ENCODE measurements around the gene ZFAND3. TPM values are rescaled to one million over a fixed set of nuclear protein-coding genes. Genes with fewer than 3 reads are reported as not detected.

Gene ZFAND3
- total and polyA plus RNA-seq, 2 of the 4 experiments (the other 2 are of a cell fraction), result 10.9 to 26.7 TPM

GRCh38 chr6:38172739-38173410 lies 353.3 kb downstream of the ZFAND3 start:
- ChIA-PET CTCF (no interaction called here), POLR2A (ENCODE audit: unreplicated experiment) (no interaction called here)
- DNase-seq (no peak), ATAC-seq (ENCODE audit: low read depth) (no peak)
- in situ Hi-C loops (cut with MboI; ENCODE audit: low sequenced_read_pairs), result no loop called here
- WGBS, 2 experiments (ENCODE audit: extremely low coverage in 2 of 2, insufficient read length in 1 of 2), result 100% methylated on average over 1 of the region's 15 CpGs; no CpG with 5 or more reads in 1 of the 2 experiments
- H2AK5ac ChIP-seq (ENCODE audit: low read depth, low read length), result no peak overlapping the region
- intact Hi-C loops (cut with micrococcal nuclease), result no loop called here
- H2BK5ac ChIP-seq (ENCODE audit: low read depth, low read length, poor library complexity, severe bottlenecking), result no peak overlapping the region
- H3K79me1 ChIP-seq (ENCODE audit: low read depth in 1 of 2, low read length in 2 of 2), result no peaks in the 10 kb centered on the region; a peak in 1 of 4 replicates
- no peak overlapping the region for H3K23ac ChIP-seq (ENCODE audit: low read depth, low read length)
- no peak overlapping the region for H3K4me2 ChIP-seq (ENCODE audit: low read depth, low read length)
- no peak overlapping the region for H3K56ac ChIP-seq (ENCODE audit: extremely low read depth, insufficient read depth, low read length)
- H4K91ac ChIP-seq (ENCODE audit: insufficient read depth, low read depth, low read length), result no peak overlapping the region
- H3K4me1 ChIP-seq (ENCODE audit: control insufficient read depth, insufficient read depth, low read length), result no peaks in the 10 kb centered on the region
- no peak overlapping the region for H4K8ac ChIP-seq (ENCODE audit: low read depth in 2 of 2, low read length in 2 of 2)
- no peaks in the 10 kb centered on the region for H3K27me3 ChIP-seq (ENCODE audit: control insufficient read depth, insufficient read depth, low read length)
- TF ChIP-seq MXI1 (IDR thresholded peaks at IDR 0.05; ENCODE audit: borderline replicate concordance, low read depth, low read length) (no peak), CEBPB (IDR thresholded peaks at IDR 0.05; ENCODE audit: low read depth, low read length) (no peak), CHD1 (IDR thresholded peaks at IDR 0.05; ENCODE audit: low read depth, low read length) (no peak), CTCF (conservative IDR thresholded peaks at IDR 0.05; ENCODE audit: low read depth, low read length) (no peak), SMC3 (IDR thresholded peaks at IDR 0.05; ENCODE audit: low read depth, low read length) (no peak), RAD21 (IDR thresholded peaks at IDR 0.05; ENCODE audit: low read length) (no peak), POLR2A (IDR thresholded peaks at IDR 0.05; ENCODE audit: low read depth, low read length) (no peak), ELK1 (IDR thresholded peaks at IDR 0.05; ENCODE audit: borderline replicate concordance, low read depth, low read length) (no peak), BHLHE40 (IDR thresholded peaks at IDR 0.05; ENCODE audit: low read depth, low read length) (no peak), RCOR1 (IDR thresholded peaks at IDR 0.05; ENCODE audit: insufficient replicate concordance, low read length) (no peak), NFE2L2 (IDR thresholded peaks at IDR 0.05; ENCODE audit: low read depth, low read length) (no peak), FOS (IDR thresholded peaks at IDR 0.05; ENCODE audit: low read depth, low read length) (no peak), MAFK (IDR thresholded peaks at IDR 0.05; ENCODE audit: low read depth, low read length) (no peak), USF2 (IDR thresholded peaks at IDR 0.05; ENCODE audit: low read depth, low read length) (no peak)
- no peak overlapping the region for H3K27ac ChIP-seq (ENCODE audit: insufficient read depth, low read length)
- no peak overlapping the region for H2AK9ac ChIP-seq (replicated peaks; ENCODE audit: low read depth, low read length, poor library complexity)
- H2AFZ ChIP-seq (replicated peaks; ENCODE audit: low read length, poor library complexity), result no peak overlapping the region
- H3K4me3 ChIP-seq (ENCODE audit: insufficient read depth, low read depth, low read length), result no peak overlapping the region
- H3K18ac ChIP-seq (ENCODE audit: low read depth, low read length), result no peak overlapping the region
- dilution Hi-C loops (cut with HindIII; ENCODE audit: low sequenced_read_pairs, unreplicated experiment), result no loop called here
- no peak overlapping the region for H3K4ac ChIP-seq (ENCODE audit: low read depth, low read length)
- no TSS peak for BruUV-seq (replicated peaks)
- H2BK20ac ChIP-seq (ENCODE audit: low read depth, low read length), result no peak overlapping the region
- H3K9me3 ChIP-seq (ENCODE audit: control insufficient read depth, insufficient read depth, low read length), result no peaks in the 10 kb centered on the region
- H3K9ac ChIP-seq (ENCODE audit: low read depth, low read length), result no peak overlapping the region
- no peak overlapping the region for H3K14ac ChIP-seq (replicated peaks; ENCODE audit: low read depth, low read length)
- H2BK15ac ChIP-seq (ENCODE audit: low read depth, low read length), result no peak overlapping the region
- H4K5ac ChIP-seq (ENCODE audit: low read depth, low read length), result no peak overlapping the region
- H3K9me1 ChIP-seq (ENCODE audit: insufficient read depth, low read length), result peaks cover 3% of the 10 kb centered on the region; the same call in 1 of the 2 replicates
- H4K20me1 ChIP-seq (ENCODE audit: insufficient read depth, low read length), result no peaks in the 10 kb centered on the region; the same call in 1 of the 2 replicates
- no peak overlapping the region for H2BK120ac ChIP-seq (ENCODE audit: low read depth, low read length)
- H3K36me3 ChIP-seq (ENCODE audit: control insufficient read depth, insufficient read depth, low read length), result peaks cover 2% of the 10 kb centered on the region; the same call in 1 of the 2 replicates

Measured in IMR-90 (cell line).